GM23338 (cell line): ENCODE results near the gene SLC23A3. TPM values are rescaled to one million over a fixed set of nuclear protein-coding genes. Genes with fewer than 3 reads are reported as not detected.

ENCODE experiments used
- ATAC-seq: fragments of 200-7000 bp; cut with Tn5 transposase; 3 replicates; pipeline ENCODE4 v1.9.1; 2020
- DNase-seq: peaks from one replicate; pipeline ENCODE4 v3.0.0-alpha.2; 2015; ENCODE audit warnings: low spot score
- H2AFZ ChIP-seq: fragments of 200-600 bp; sonication (generic); 2 replicates; pipeline ENCODE4 v1.8.0; 2016; ENCODE audit warnings: antibody characterized with exemption, mild to moderate bottlenecking, moderate library complexity
- H3F3A ChIP-seq: fragments of 200-600 bp; sonication (generic); replicated peaks from 2 replicates; pipeline ENCODE4 v1.8.0; 2017; ENCODE audit warnings: antibody characterized with exemption, mixed run types, low read depth
- H3K27ac ChIP-seq: fragments of 200-600 bp; sonication (generic); 2 replicates; pipeline ENCODE4 v1.6.1; 2016; ENCODE audit warnings: low read depth
- H3K27me3 ChIP-seq: fragments of 200-600 bp; sonication (generic); 2 replicates; pipeline ENCODE4 v1.8.0; 2016; ENCODE audit warnings: mild to moderate bottlenecking, mixed run types, moderate library complexity; ENCODE audit not compliant: insufficient read depth
- H3K36me3 ChIP-seq: fragments of 200-600 bp; sonication (generic); 2 replicates; pipeline ENCODE4 v1.8.0; 2016; ENCODE audit warnings: mild to moderate bottlenecking; ENCODE audit not compliant: insufficient read depth
- H3K4me1 ChIP-seq: fragments of 200-600 bp; sonication (generic); 2 replicates; pipeline ENCODE4 v1.8.0; 2016; ENCODE audit warnings: mild to moderate bottlenecking, moderate library complexity; ENCODE audit not compliant: insufficient read depth
- H3K4me2 ChIP-seq: fragments of 200-600 bp; sonication (generic); 2 replicates; pipeline ENCODE4 v1.7.1; 2017; ENCODE audit warnings: mixed run types
- H3K4me3 ChIP-seq: fragments of 200-600 bp; sonication (generic); 2 replicates; pipeline ENCODE4 v1.6.1; 2016; ENCODE audit warnings: mixed run types
- H3K79me2 ChIP-seq: fragments of 200-600 bp; sonication (generic); replicated peaks from 2 replicates; pipeline ENCODE4 v1.8.0; 2017; ENCODE audit warnings: mild to moderate bottlenecking; ENCODE audit not compliant: insufficient read depth
- H3K9me2 ChIP-seq: fragments of 200-600 bp; sonication (generic); 2 replicates; pipeline ENCODE4 v1.8.0; 2017; ENCODE audit not compliant: insufficient read depth
- H4K20me1 ChIP-seq: fragments of 200-600 bp; sonication (generic); replicated peaks from 2 replicates; pipeline ENCODE4 v1.8.0; 2017; ENCODE audit warnings: mild to moderate bottlenecking; ENCODE audit not compliant: insufficient read depth
- H3K27ac Mint-ChIP-seq: 2 replicates; pipeline ENCODE4 v1.8.0; 2020; ENCODE audit warnings: inconsistent platforms, mild to moderate bottlenecking, moderate library complexity, mixed read lengths
- H3K27me3 Mint-ChIP-seq: 3 replicates; pipeline ENCODE4 v1.8.0; 2022; ENCODE audit warnings: low read depth, mild to moderate bottlenecking, moderate library complexity, mixed read lengths, inconsistent platforms; ENCODE audit not compliant: insufficient read depth, poor library complexity
- H3K36me3 Mint-ChIP-seq: 3 replicates; pipeline ENCODE4 v1.8.0; 2021; ENCODE audit warnings: low read depth, mild to moderate bottlenecking, inconsistent platforms, moderate library complexity, mixed read lengths
- H3K4me1 Mint-ChIP-seq: 3 replicates; pipeline ENCODE4 v1.8.0; 2020; ENCODE audit warnings: mild to moderate bottlenecking, inconsistent platforms, mixed read lengths
- H3K4me3 Mint-ChIP-seq: 3 replicates; pipeline ENCODE4 v1.8.0; 2021; ENCODE audit warnings: moderate library complexity, mild to moderate bottlenecking, inconsistent platforms, mixed read lengths
- H3K9me3 Mint-ChIP-seq: 3 replicates; pipeline ENCODE4 v1.8.0; 2020; ENCODE audit warnings: moderate library complexity, mild to moderate bottlenecking, inconsistent platforms, mixed read lengths
- CREB1 ChIP-seq: fragments of 250-450 bp; sonication (Bioruptor Pico); IDR thresholded peaks from 2 replicates; pipeline ENCODE4 v1.5.0; 2020; ENCODE audit warnings: low read depth, mild to moderate bottlenecking, moderate library complexity
- CTCF ChIP-seq, 2 experiments: fragments of 200-600 bp in 1 of 2; sonication (generic) in 1 of 2; conservative IDR thresholded peaks; 2 replicates each; pipeline versions ENCODE4 v1.5.1 to v1.6.1; 2016 to 2017; ENCODE audit warnings: antibody characterized with exemption in 2 of 2, low read depth in 2 of 2, mild to moderate bottlenecking in 2 of 2, moderate library complexity in 1 of 2
- ETS1 ChIP-seq: IDR thresholded peaks from 2 replicates; pipeline ENCODE4 v1.6.1; 2016; ENCODE audit warnings: antibody characterized with exemption
- EZH2 ChIP-seq: fragments of 200-600 bp; sonication (generic); IDR thresholded peaks from one replicate; pipeline ENCODE4 v1.8.0; 2017; ENCODE audit warnings: antibody characterized with exemption, mild to moderate bottlenecking, low read depth; ENCODE audit not compliant: unreplicated experiment
- EZH2phosphoT487 ChIP-seq: fragments of 200-600 bp; sonication (generic); IDR thresholded peaks from one replicate; pipeline ENCODE4 v1.8.1; 2018; ENCODE audit warnings: antibody characterized with exemption; ENCODE audit not compliant: unreplicated experiment
- JUNB ChIP-seq: IDR thresholded peaks from one replicate; pipeline ENCODE4 v1.6.1; 2016; ENCODE audit warnings: antibody characterized with exemption; ENCODE audit not compliant: unreplicated experiment
- NANOG ChIP-seq: IDR thresholded peaks from 2 replicates; pipeline ENCODE4 v1.6.1; 2016; ENCODE audit warnings: antibody characterized with exemption, borderline replicate concordance
- POLR2AphosphoS5 ChIP-seq: IDR thresholded peaks from 2 replicates; pipeline ENCODE4 v1.6.1; 2016; ENCODE audit warnings: antibody characterized with exemption, low read depth
- ZNF462 ChIP-seq: fragments of 250-450 bp; sonication (Bioruptor Pico); IDR thresholded peaks from 2 replicates; pipeline ENCODE4 v1.5.0; 2020; ENCODE audit warnings: mild to moderate bottlenecking, moderate library complexity
- polyA plus RNA-seq: library from polyadenylated mRNA; unstranded; fragments of >200 nt; fragmentation: Nextera tagmentation; extraction: Ambion mirVana; gene quantifications from 2 replicates; pipeline ENCODE4 v1.2.1, GENCODE V29; 2016
- total RNA-seq: library from RNA; depleted of rRNA; stranded (reverse); fragments of >200 nt; shearing (Covaris generic); gene quantifications from 2 replicates; pipeline ENCODE4 v1.2.3, GENCODE V29; 2014

Gene SLC23A3
- total and polyA plus RNA-seq, 2 experiments from 2014 or later, result 0.10 to 0.73 TPM

DNA sequence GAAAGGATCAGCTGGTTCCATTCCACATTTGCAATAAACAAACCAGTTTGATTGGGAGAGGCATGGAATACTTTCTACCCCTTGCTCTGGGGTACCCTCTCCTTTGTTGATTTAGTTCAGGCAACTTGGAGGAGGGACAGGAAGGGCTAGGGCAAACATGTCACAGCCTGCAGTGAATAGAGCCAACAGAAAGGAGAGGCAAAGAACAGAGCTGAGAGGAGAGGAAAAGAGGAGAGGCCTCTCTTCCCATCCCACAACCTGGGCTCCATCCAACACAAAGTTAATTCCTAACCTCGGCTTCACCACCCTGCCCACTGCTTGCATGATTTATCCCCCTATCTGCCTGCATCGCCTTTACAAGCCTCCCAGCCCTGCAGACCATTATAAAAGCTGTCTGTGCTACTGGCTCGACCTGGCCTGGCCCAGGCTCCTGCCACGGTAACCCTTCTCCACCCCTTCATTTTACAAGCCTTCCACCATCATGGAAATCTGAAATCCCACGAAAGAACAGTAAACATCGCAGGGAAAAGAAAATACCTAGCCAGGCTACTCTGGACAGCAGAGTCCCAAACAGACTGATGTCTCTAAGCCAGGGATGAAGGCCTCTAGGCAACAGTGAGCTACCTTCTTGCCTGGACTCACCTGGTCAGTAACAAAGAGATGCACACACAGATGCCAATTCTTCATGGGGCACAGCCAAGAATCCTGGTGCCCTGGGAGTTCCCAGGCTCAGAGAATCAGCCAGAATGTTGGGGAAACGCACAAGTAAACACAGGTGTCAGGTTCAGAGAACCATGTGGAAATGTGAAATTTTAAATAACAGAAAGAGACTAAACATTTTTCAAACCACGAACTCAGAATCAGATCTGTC, 52.8 kb downstream of the SLC23A3 start (continued):
- TF ChIP-seq ZNF462 (CRISPR knock-in tag) (no peak), JUNB (no peak), CTCF (conservative IDR thresholded peaks at IDR 0.05; ENCODE audit: low read depth in 2 of 2) (no peak), EZH2phosphoT487 (no peak)

DNA sequence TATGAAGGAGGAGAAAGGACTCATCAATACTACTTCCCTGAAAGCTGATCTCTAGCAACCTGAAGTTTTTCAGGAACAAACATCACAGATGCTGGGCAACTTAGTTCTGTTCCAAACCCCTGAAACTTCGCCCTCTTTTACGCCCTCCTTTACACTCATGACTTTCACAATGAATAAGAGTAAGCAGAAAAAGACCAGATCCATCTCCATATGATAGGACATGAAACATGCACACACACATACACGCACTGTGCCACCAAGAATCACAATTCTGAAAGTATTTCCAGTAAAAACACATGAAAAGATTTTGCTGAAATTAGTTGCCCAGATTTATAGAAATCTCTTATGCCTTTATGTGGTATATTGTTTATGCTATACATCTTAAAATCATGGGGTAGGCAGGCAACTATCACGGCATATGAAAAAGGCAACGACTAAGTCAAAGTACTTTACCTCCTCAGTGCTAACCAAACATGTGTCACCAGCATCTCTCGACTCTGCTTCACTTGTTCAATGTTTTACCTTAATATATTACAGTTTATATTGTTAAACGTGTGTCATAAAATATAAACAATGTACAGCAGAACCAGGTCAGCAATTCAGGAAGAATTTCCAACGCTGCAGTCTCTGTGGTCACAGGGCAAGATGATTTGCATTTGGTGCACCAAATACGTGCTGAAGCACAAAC, 57.0 kb downstream of the SLC23A3 start:
- H3F3A ChIP-seq, result no peaks in the 10 kb centered on the region
- H3K27ac Mint-ChIP-seq, result no peak overlapping the region
- no peak overlapping the region for H3K4me2 ChIP-seq
- TF ChIP-seq EZH2phosphoT487 (no peak), CREB1 (CRISPR knock-in tag) (no peak), EZH2 (no peak), ETS1 (no peak), POLR2AphosphoS5 (no peak), NANOG (no peak)
- no peaks in the 10 kb centered on the region; the same call in 1 of the 2 replicates for H4K20me1 ChIP-seq
- no peak overlapping the region for H3K4me3 Mint-ChIP-seq
- H3K27ac ChIP-seq, result no peak overlapping the region
- no peaks in the 10 kb centered on the region for H3K27me3 ChIP-seq
- no peaks in the 10 kb centered on the region for H3K9me2 ChIP-seq
- ATAC-seq (no peak), DNase-seq (no peak)
- no peak overlapping the region for H3K4me3 ChIP-seq
- H3K79me2 ChIP-seq, result no peaks in the 10 kb centered on the region
- no peaks in the 10 kb centered on the region for H3K36me3 Mint-ChIP-seq
- H3K4me1 ChIP-seq, result no peaks in the 10 kb centered on the region
- H3K4me1 Mint-ChIP-seq, result peaks cover 12% of the 10 kb centered on the region
- H3K36me3 ChIP-seq, result no peaks in the 10 kb centered on the region
- peaks cover 7% of the 10 kb centered on the region for H3K27me3 Mint-ChIP-seq
- no peak overlapping the region for H2AFZ ChIP-seq
- H3K9me3 Mint-ChIP-seq, result no peaks in the 10 kb centered on the region
